Neural cell (in vitro differentiated cells): ENCODE measurements around the gene MRPL48. TPM values are rescaled to one million over a fixed set of nuclear protein-coding genes. Genes with fewer than 3 reads are reported as not detected.

ENCODE experiments used
- H2AFZ ChIP-seq: fragments of 200-600, 300-800 bp; sonication (generic), shearing (Covaris generic); 2 replicates; pipeline ENCODE4 v1.6.0; 2014; ENCODE audit warnings: low read depth, mild to moderate bottlenecking, antibody characterized with exemption, low read length, moderate library complexity
- H3F3A ChIP-seq: fragments of 200-600 bp; shearing (Covaris generic); 2 replicates; pipeline ENCODE4 v1.6.1; 2016; ENCODE audit warnings: mild to moderate bottlenecking, moderate library complexity, mixed read lengths, antibody characterized with exemption, low read length; ENCODE audit not compliant: insufficient read depth, poor library complexity, severe bottlenecking
- H3K27ac ChIP-seq: fragments of 200-600, 300-800 bp; sonication (generic), shearing (Covaris generic); 2 replicates; pipeline ENCODE4 v1.5.1; 2014; ENCODE audit warnings: mild to moderate bottlenecking, low read length, moderate library complexity
- H3K27me3 ChIP-seq: fragments of 300-800, 200-600 bp; sonication (generic), shearing (Covaris generic); 2 replicates; pipeline ENCODE4 v1.6.0; 2014; ENCODE audit warnings: mild to moderate bottlenecking, low read depth, low read length, moderate library complexity; ENCODE audit not compliant: insufficient read depth
- H3K36me3 ChIP-seq: fragments of 300-800, 200-600 bp; sonication (generic), shearing (Covaris generic); 2 replicates; pipeline ENCODE4 v1.5.1; 2014; ENCODE audit warnings: mild to moderate bottlenecking, antibody characterized with exemption, low read length, moderate library complexity; ENCODE audit not compliant: insufficient read depth
- H3K4me2 ChIP-seq: fragments of 300-800, 200-600 bp; sonication (generic), shearing (Covaris generic); 2 replicates; pipeline ENCODE4 v1.6.0; 2014; ENCODE audit warnings: mild to moderate bottlenecking, low read length
- H3K4me3 ChIP-seq: fragments of 300-800, 200-600 bp; sonication (generic), shearing (Covaris generic); 2 replicates; pipeline ENCODE4 v1.5.1; 2014; ENCODE audit warnings: mild to moderate bottlenecking, low read length, moderate library complexity
- H3K79me2 ChIP-seq: fragments of 200-600 bp; shearing (Covaris generic); replicated peaks from 2 replicates; pipeline ENCODE4 v1.6.0; 2014; ENCODE audit warnings: mild to moderate bottlenecking, low read length, moderate library complexity; ENCODE audit not compliant: insufficient read depth
- H3K9ac ChIP-seq: fragments of 300-800, 200-600 bp; sonication (generic), shearing (Covaris generic); 2 replicates; pipeline ENCODE4 v1.6.1; 2016; ENCODE audit warnings: mild to moderate bottlenecking, low read length, mixed read lengths
- H3K9me2 ChIP-seq: fragments of 200-600 bp; shearing (Covaris generic); 2 replicates; pipeline ENCODE4 v1.6.1; 2016; ENCODE audit warnings: mild to moderate bottlenecking, low read length, mixed read lengths; ENCODE audit not compliant: insufficient read depth
- H3K9me3 ChIP-seq: fragments of 200-600, 300-800 bp; sonication (generic), shearing (Covaris generic); 2 replicates; pipeline ENCODE4 v1.6.1; 2016; ENCODE audit warnings: mild to moderate bottlenecking, mixed run types, low read length, moderate library complexity, mixed read lengths
- H4K20me1 ChIP-seq: fragments of 200-600 bp; shearing (Covaris generic); 2 replicates; pipeline ENCODE4 v1.6.1; 2016; ENCODE audit warnings: mild to moderate bottlenecking, mixed run types; ENCODE audit not compliant: insufficient read depth
- EP300 ChIP-seq: fragments of 450-650 bp; conservative IDR thresholded peaks from 2 replicates; pipeline ENCODE4 v1.6.1; 2014; ENCODE audit warnings: antibody characterized with exemption, mild to moderate bottlenecking, moderate library complexity; ENCODE audit not compliant: poor library complexity, severe bottlenecking
- EZH2 ChIP-seq: fragments of 200-600, 300-800 bp; shearing (Covaris generic), sonication (generic); IDR thresholded peaks from 2 replicates; pipeline ENCODE4 v1.6.1; 2014; ENCODE audit warnings: antibody characterized with exemption, low read length, borderline replicate concordance, mild to moderate bottlenecking; ENCODE audit not compliant: insufficient read depth, poor library complexity, severe bottlenecking
- MXI1 ChIP-seq: fragments of 450-650 bp; conservative IDR thresholded peaks from 2 replicates; pipeline ENCODE4 v1.6.1; 2014; ENCODE audit warnings: antibody characterized with exemption, mild to moderate bottlenecking; ENCODE audit not compliant: poor library complexity, severe bottlenecking
- POLR2AphosphoS5 ChIP-seq: IDR thresholded peaks from 2 replicates; pipeline ENCODE4 v1.6.1; 2012
- RAD21 ChIP-seq: fragments of 450-650 bp; conservative IDR thresholded peaks from 2 replicates; pipeline ENCODE4 v1.6.1; 2014; ENCODE audit warnings: antibody characterized with exemption, mild to moderate bottlenecking, moderate library complexity
- SMC3 ChIP-seq: fragments of 450-650 bp; conservative IDR thresholded peaks from 2 replicates; pipeline ENCODE4 v1.6.1; 2014; ENCODE audit warnings: antibody characterized with exemption, mild to moderate bottlenecking, moderate library complexity; ENCODE audit not compliant: poor library complexity
- TAF1 ChIP-seq: IDR thresholded peaks from 2 replicates; pipeline ENCODE4 v1.6.1; 2012; ENCODE audit warnings: low read depth
- polyA plus RNA-seq: library from polyadenylated mRNA; depleted of rRNA; stranded (reverse); fragments of >200 nt; gene quantifications from 2 replicates; pipeline ENCODE4 v1.2.3, GENCODE V29; 2014
- TF ChIP-seq, protein P1 (sequence below): fragments of 450-650 bp; IDR thresholded peaks from 2 replicates; pipeline ENCODE4 v1.5.1; 2014; ENCODE audit warnings: antibody characterized with exemption, mild to moderate bottlenecking, moderate library complexity; ENCODE audit not compliant: poor library complexity, severe bottlenecking
- TF ChIP-seq, protein P2 (sequence below): IDR thresholded peaks from 2 replicates; pipeline ENCODE4 v1.6.1; 2012; ENCODE audit warnings: borderline replicate concordance

MRPL48 gene
- polyA plus RNA-seq, 1 donor from 2014 or later: 98.3 TPM

DNA sequence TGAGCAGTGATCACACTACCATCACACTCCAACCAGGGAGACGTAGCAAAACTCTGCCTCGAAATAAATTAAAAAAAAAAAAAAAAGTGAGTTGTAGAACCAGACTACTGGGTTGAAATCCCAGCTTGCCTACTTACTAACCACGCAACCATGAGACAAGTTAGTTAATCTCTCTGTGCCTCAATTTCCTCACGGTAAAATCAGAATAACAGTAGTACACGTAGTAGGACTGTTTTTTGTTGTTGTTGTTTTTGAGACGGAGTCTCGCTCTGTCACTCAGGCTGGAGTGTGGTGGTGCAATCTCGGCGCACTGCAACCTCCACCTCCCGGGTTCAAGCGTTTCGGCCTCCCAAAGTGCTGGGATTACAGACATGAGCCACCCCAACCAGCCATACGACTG is 41.0 kb upstream of the MRPL48 start:
- no peaks in the 10 kb centered on the region for H3K9me3 ChIP-seq
- no peak overlapping the region for H3K4me2 ChIP-seq
- H3K4me3 ChIP-seq: no peak overlapping the region
- no peaks in the 10 kb centered on the region for H3F3A ChIP-seq
- no peaks in the 10 kb centered on the region for H3K27me3 ChIP-seq
- H3K9ac ChIP-seq: no peak overlapping the region
- H3K27ac ChIP-seq: no peak overlapping the region
- no peaks in the 10 kb centered on the region for H3K36me3 ChIP-seq
- no peak overlapping the region for H2AFZ ChIP-seq
- TF ChIP-seq POLR2AphosphoS5 (no peak), RAD21 (no peak), SMC3 (no peak), MXI1 (no peak), TAF1 (no peak), EP300 (no peak), EZH2 (no peak)
- TF ChIP-seq, protein P1, sequence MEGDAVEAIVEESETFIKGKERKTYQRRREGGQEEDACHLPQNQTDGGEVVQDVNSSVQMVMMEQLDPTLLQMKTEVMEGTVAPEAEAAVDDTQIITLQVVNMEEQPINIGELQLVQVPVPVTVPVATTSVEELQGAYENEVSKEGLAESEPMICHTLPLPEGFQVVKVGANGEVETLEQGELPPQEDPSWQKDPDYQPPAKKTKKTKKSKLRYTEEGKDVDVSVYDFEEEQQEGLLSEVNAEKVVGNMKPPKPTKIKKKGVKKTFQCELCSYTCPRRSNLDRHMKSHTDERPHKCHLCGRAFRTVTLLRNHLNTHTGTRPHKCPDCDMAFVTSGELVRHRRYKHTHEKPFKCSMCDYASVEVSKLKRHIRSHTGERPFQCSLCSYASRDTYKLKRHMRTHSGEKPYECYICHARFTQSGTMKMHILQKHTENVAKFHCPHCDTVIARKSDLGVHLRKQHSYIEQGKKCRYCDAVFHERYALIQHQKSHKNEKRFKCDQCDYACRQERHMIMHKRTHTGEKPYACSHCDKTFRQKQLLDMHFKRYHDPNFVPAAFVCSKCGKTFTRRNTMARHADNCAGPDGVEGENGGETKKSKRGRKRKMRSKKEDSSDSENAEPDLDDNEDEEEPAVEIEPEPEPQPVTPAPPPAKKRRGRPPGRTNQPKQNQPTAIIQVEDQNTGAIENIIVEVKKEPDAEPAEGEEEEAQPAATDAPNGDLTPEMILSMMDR: no peak
- TF ChIP-seq, protein P2, sequence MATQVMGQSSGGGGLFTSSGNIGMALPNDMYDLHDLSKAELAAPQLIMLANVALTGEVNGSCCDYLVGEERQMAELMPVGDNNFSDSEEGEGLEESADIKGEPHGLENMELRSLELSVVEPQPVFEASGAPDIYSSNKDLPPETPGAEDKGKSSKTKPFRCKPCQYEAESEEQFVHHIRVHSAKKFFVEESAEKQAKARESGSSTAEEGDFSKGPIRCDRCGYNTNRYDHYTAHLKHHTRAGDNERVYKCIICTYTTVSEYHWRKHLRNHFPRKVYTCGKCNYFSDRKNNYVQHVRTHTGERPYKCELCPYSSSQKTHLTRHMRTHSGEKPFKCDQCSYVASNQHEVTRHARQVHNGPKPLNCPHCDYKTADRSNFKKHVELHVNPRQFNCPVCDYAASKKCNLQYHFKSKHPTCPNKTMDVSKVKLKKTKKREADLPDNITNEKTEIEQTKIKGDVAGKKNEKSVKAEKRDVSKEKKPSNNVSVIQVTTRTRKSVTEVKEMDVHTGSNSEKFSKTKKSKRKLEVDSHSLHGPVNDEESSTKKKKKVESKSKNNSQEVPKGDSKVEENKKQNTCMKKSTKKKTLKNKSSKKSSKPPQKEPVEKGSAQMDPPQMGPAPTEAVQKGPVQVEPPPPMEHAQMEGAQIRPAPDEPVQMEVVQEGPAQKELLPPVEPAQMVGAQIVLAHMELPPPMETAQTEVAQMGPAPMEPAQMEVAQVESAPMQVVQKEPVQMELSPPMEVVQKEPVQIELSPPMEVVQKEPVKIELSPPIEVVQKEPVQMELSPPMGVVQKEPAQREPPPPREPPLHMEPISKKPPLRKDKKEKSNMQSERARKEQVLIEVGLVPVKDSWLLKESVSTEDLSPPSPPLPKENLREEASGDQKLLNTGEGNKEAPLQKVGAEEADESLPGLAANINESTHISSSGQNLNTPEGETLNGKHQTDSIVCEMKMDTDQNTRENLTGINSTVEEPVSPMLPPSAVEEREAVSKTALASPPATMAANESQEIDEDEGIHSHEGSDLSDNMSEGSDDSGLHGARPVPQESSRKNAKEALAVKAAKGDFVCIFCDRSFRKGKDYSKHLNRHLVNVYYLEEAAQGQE: no peak
- H4K20me1 ChIP-seq: peaks cover 49% of the 10 kb centered on the region
- H3K9me2 ChIP-seq: no peaks in the 10 kb centered on the region
- H3K79me2 ChIP-seq: peaks cover 86% of the 10 kb centered on the region

DNA sequence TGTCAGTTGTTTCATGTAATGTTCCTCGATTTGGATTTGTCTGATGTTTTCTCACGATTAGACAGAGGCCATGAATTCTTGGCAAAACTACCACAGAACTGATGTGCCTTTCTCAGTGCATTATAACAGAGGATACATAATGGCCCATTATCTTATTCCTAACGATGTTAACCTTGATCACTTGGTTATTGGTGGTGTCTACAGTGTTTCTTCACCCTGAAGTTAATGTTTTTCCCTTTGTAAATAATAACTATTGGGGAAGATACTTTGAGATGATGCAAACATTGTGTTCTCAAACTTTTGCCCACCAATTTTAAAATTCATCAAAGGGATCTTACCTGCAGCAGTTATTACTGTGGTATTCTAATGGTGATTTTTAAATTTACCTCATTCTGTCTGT is 39.9 kb upstream of the MRPL48 start:
- no peaks in the 10 kb centered on the region for H3K9me3 ChIP-seq
- no peaks in the 10 kb centered on the region for H3K27me3 ChIP-seq
- TF ChIP-seq, protein P1: no peak
- TF ChIP-seq EZH2 (no peak), RAD21 (no peak), TAF1 (no peak), MXI1 (no peak), EP300 (no peak), POLR2AphosphoS5 (no peak), SMC3 (no peak)
- TF ChIP-seq, protein P2: no peak
- H3K79me2 ChIP-seq: peaks cover 87% of the 10 kb centered on the region
- H4K20me1 ChIP-seq: peaks cover 52% of the 10 kb centered on the region
- H3F3A ChIP-seq: no peaks in the 10 kb centered on the region
- no peaks in the 10 kb centered on the region for H3K9me2 ChIP-seq
- no peak overlapping the region for H2AFZ ChIP-seq
- H3K4me2 ChIP-seq: no peak overlapping the region
- H3K9ac ChIP-seq: no peak overlapping the region
- no peak overlapping the region for H3K4me3 ChIP-seq
- no peaks in the 10 kb centered on the region for H3K36me3 ChIP-seq
- no peak overlapping the region for H3K27ac ChIP-seq
